K562 (cell line): Measurements from ENCODE around the gene NAP1L1. TPM values are rescaled to one million over a fixed set of nuclear protein-coding genes. Genes with fewer than 3 reads are reported as not detected.

Experiments used
- ATAC-seq: fragments of 200-7000 bp; cut with Tn5 transposase; 3 replicates; pipeline ENCODE4 v1.9.1; 2020; ENCODE audit warnings: moderate library complexity
- BruUV-seq: library from RNA; stranded (reverse); fragments of 400-500 nt; replicated peaks from 2 replicates; lab custom pipeline; 2021; lab: Mats Ljungman, UMichigan
- CTCF ChIA-PET: fragments of 300-600 bp; formaldehyde crosslinking; extraction: SDS; loops from one replicate; lab custom pipeline; 2021; ENCODE audit warnings: low intra/inter-chr PET ratio; lab: Yijun Ruan, JAX
- POLR2A ChIA-PET: fragments of 300-600, 350-650 bp; sonication (Branson Sonifier 250); formaldehyde crosslinking; extraction: SDS; loops from one replicate; lab custom pipeline; 2021; ENCODE audit warnings: antibody characterized with exemption, inconsistent platforms; lab: Yijun Ruan, JAX
- DNase-seq, 4 experiments: peaks; one replicate each; pipeline versions ENCODE4 v3.0.0 to v3.0.0-alpha.2; 2011 to 2018; ENCODE audit warnings: low spot score in 3 of 4, mixed read lengths in 3 of 4; ENCODE audit errors: extremely low read depth in 1 of 4
- FAIRE-seq: peaks from 2 replicates; lab custom pipeline; 2011; peaks lifted over from hg19 to GRCh38; lab: Jason Lieb, UNC
- H2AFZ ChIP-seq: 2 replicates; pipeline ENCODE4 v1.6.0; 2011; ENCODE audit warnings: low read depth, low read length, control low read depth, inconsistent platforms
- H3K27ac ChIP-seq: fragments of 200-600 bp; 3 replicates; pipeline ENCODE4 v1.8.0; 2011; ENCODE audit warnings: low read depth, mild to moderate bottlenecking, control low read depth, inconsistent platforms, low read length, moderate library complexity, mixed read lengths; ENCODE audit errors: extremely low read depth
- H3K27me3 ChIP-seq, 2 experiments: fragments of 300-600 bp in 1 of 2; 2 replicates in 1 of 2; 3 replicates in 1 of 2; pipeline versions ENCODE4 v1.6.0 to v1.8.0; 2011; ENCODE audit warnings: inconsistent platforms in 2 of 2, low read length in 2 of 2, mild to moderate bottlenecking in 1 of 2, mixed read lengths in 1 of 2, moderate library complexity in 1 of 2; ENCODE audit not compliant: control insufficient read depth in 2 of 2, insufficient read depth in 2 of 2
- H3K36me3 ChIP-seq: fragments of 300-600 bp; 3 replicates; pipeline ENCODE4 v1.8.0; 2011; ENCODE audit warnings: mild to moderate bottlenecking, low read length, inconsistent platforms; ENCODE audit not compliant: control insufficient read depth, insufficient read depth
- H3K4me1 ChIP-seq, 2 experiments: fragments of 200-600 bp in 1 of 2; replicated peaks in 1 of 2; 2 replicates in 1 of 2; 3 replicates in 1 of 2; pipeline versions ENCODE4 v1.5.1 to v1.8.0; 2011; ENCODE audit warnings: inconsistent platforms in 2 of 2, low read length in 2 of 2, mild to moderate bottlenecking in 1 of 2, mixed read lengths in 1 of 2, moderate library complexity in 1 of 2; ENCODE audit not compliant: control insufficient read depth in 2 of 2, insufficient read depth in 2 of 2
- H3K4me2 ChIP-seq: 2 replicates; pipeline ENCODE4 v1.6.1; 2011; ENCODE audit warnings: low read length, control low read depth, inconsistent platforms, mixed read lengths; ENCODE audit not compliant: insufficient read depth
- H3K4me3 ChIP-seq: fragments of 200-600 bp; sonication (generic), shearing (Covaris generic); 2 replicates; pipeline ENCODE4 v1.5.1; 2016; ENCODE audit warnings: control low read depth, inconsistent platforms
- H3K79me2 ChIP-seq: fragments of 200-600 bp; 3 replicates; pipeline ENCODE4 v1.8.0; 2011; ENCODE audit warnings: low read length, inconsistent platforms; ENCODE audit not compliant: control insufficient read depth, insufficient read depth
- H3K9ac ChIP-seq, 2 experiments: 2 replicates each; pipeline versions ENCODE4 v1.6.0 to v1.6.1; 2011; ENCODE audit warnings: low read depth in 2 of 2, low read length in 2 of 2, control low read depth in 1 of 2, inconsistent platforms in 1 of 2, mild to moderate bottlenecking in 1 of 2, mixed read lengths in 1 of 2; ENCODE audit not compliant: insufficient read depth in 1 of 2
- H3K9me1 ChIP-seq: one replicate; pipeline ENCODE4 v1.6.0; 2011; ENCODE audit warnings: inconsistent platforms, mild to moderate bottlenecking, low read length, moderate library complexity; ENCODE audit not compliant: control insufficient read depth, insufficient read depth
- H3K9me3 ChIP-seq: replicated peaks from 2 replicates; pipeline ENCODE4 v1.5.1; 2011; ENCODE audit warnings: low read depth, low read length, inconsistent platforms; ENCODE audit not compliant: control insufficient read depth, insufficient read depth
- H4K20me1 ChIP-seq: replicated peaks from 2 replicates; pipeline ENCODE4 v1.6.1; 2011; ENCODE audit warnings: low read length, inconsistent platforms, mixed read lengths; ENCODE audit not compliant: control insufficient read depth, insufficient read depth
- ETS2 ChIP-seq: IDR thresholded peaks from 2 replicates; pipeline ENCODE4 v1.6.1; 2016; ENCODE audit warnings: borderline replicate concordance, missing genetic modification characterization, mild to moderate bottlenecking, moderate library complexity, missing compliant biosample characterization; ENCODE audit not compliant: poor library complexity, severe bottlenecking
- FOXM1 ChIP-seq, 2 experiments: fragments of 450-650 bp in 1 of 2; sonication (generic) in 1 of 2; formaldehyde crosslinking in 1 of 2; IDR thresholded peaks; 2 replicates each; pipeline versions ENCODE4 v1.6.1 to v1.9.0; 2017 to 2022; ENCODE audit warnings: low read depth in 2 of 2, mild to moderate bottlenecking in 2 of 2, missing genetic modification reagents in 1 of 2, moderate library complexity in 1 of 2
- TAF15 ChIP-seq: fragments of 200-400 bp; formaldehyde crosslinking; IDR thresholded peaks from 2 replicates; pipeline ENCODE4 v1.6.1; 2017; ENCODE audit warnings: mild to moderate bottlenecking, low read depth, low read length, moderate library complexity
- ZEB2 ChIP-seq: fragments of 450-650 bp; IDR thresholded peaks from 2 replicates; pipeline ENCODE4 v1.6.1; 2016
- ZKSCAN8 ChIP-seq: fragments of 200-800 bp; sonication (Bioruptor generic); IDR thresholded peaks from 2 replicates; pipeline ENCODE4 v1.6.1; 2016; ENCODE audit warnings: missing genetic modification characterization, missing compliant biosample characterization
- ZNF311 ChIP-seq: fragments of 250-450 bp; sonication (Bioruptor Pico); IDR thresholded peaks from 2 replicates; pipeline ENCODE4 v1.4.0; 2020; ENCODE audit warnings: mild to moderate bottlenecking, moderate library complexity
- WGBS: fragments of 100-300 bp; shearing (Covaris generic); methylation state at CpG from one replicate; pipeline ENCODE4 v1.1.6; 2016; ENCODE audit warnings: low coverage, mixed read lengths; ENCODE audit not compliant: insufficient coverage; ENCODE audit errors: missing lambda C conversion rate; 5-methylcytosine and 5-hydroxymethylcytosine counted together
- in situ Hi-C: fragments of 300-500 bp; cut with MboI; formaldehyde crosslinking; loops from 4 replicates; pipeline ENCODE4 v1.15.0; 2018; ENCODE audit warnings: inconsistent platforms, mixed read lengths
- intact Hi-C: fragments of 100-400 bp; cut with micrococcal nuclease; formaldehyde crosslinking; loops from 2 replicates; pipeline ENCODE4 v1.14.2; 2022
- polyA plus RNA-seq, 8 experiments: library from polyadenylated mRNA; depleted of rRNA in 4 of 8; stranded (reverse) in 5 of 8; unstranded in 3 of 8; fragments of >200 nt; fragmentation: Nextera tagmentation in 2 of 8; fragmentation: Illumina TruSeq in 1 of 8; extraction: Ambion mirVana in 2 of 8; extraction: Trizol in 1 of 8; gene quantifications; 2 replicates each; pipeline versions ENCODE4 v1.2.1 to v1.2.3, GENCODE V29; 2011 to 2014; ENCODE audit warnings: inconsistent platforms in 1 of 8, missing spikeins in 1 of 8
- total RNA-seq, 7 experiments: library from RNA; depleted of rRNA in 6 of 7; stranded (reverse); fragments of >200 nt in 6 of 7; fragmentation: Illumina TruSeq in 2 of 7; extraction: Trizol in 2 of 7; gene quantifications; 2 replicates each; pipeline versions ENCODE4 v1.2.1 to v1.2.3, GENCODE V29; 2011 to 2021; ENCODE audit warnings: low replicate concordance in 1 of 7
- TF ChIP-seq, protein P1 (sequence below): sonication (generic); formaldehyde crosslinking; IDR thresholded peaks from 2 replicates; pipeline ENCODE4 v1.8.0; 2022; ENCODE audit warnings: missing genetic modification reagents, mild to moderate bottlenecking, moderate library complexity, borderline replicate concordance
- TF ChIP-seq, protein P2 (sequence below), 2 experiments: fragments of 450-650 bp in 1 of 2; sonication (generic) in 1 of 2; formaldehyde crosslinking in 1 of 2; IDR thresholded peaks in 1 of 2; conservative IDR thresholded peaks in 1 of 2; 2 replicates each; pipeline versions ENCODE4 v1.6.1 to v1.8.1; 2016 to 2023; ENCODE audit warnings: mild to moderate bottlenecking in 2 of 2, moderate library complexity in 2 of 2, inconsistent platforms in 1 of 2, missing genetic modification reagents in 1 of 2
- TF ChIP-seq, protein P3 (sequence below): sonication (generic); formaldehyde crosslinking; IDR thresholded peaks from 2 replicates; pipeline ENCODE4 v1.8.1; 2023; ENCODE audit warnings: mild to moderate bottlenecking, missing genetic modification reagents
- TF ChIP-seq, protein P4 (sequence below): fragments of 450-650 bp; conservative IDR thresholded peaks from 2 replicates; pipeline ENCODE4 v1.6.1; 2016; ENCODE audit warnings: missing genetic modification characterization, low read depth, mild to moderate bottlenecking, control low read depth, missing compliant biosample characterization

NAP1L1 gene
- total and polyA plus RNA-seq, 9 of the 15 experiments (the other 6 are each of a cell fraction or from before 2014, with no cell fraction given) = 287 to 747 (median 450) TPM

DNA sequence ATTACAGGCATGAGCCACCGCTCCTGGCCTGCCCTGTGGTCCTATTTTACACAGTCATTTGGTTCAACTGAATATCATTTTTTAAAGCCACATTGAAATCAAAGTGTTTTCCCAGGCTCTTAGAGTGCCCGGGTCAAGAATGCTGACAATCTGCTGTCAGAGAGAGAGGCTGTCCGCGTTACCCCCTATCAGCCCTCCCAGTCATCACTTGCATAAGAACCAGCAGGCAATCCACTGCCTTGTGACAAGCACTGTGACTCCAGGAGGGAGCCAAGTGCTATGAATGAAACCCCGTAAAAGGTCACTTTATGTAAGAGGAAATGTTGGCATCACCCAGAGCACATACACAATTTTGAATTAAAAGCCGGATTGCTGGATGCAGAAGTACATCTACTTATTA, 66.4 kb downstream of the NAP1L1 start:
- POLR2A ChIA-PET = no interaction called here
- in situ Hi-C loops = no loop called here
- Histone ChIP-seq H3K9me1 (no peaks in the 10 kb centered on the region), H3K9ac (no peak overlapping the region), H2AFZ (no peak overlapping the region), H3K4me3 (no peak overlapping the region), H3K27me3 (peaks cover 2 to 6% of the 10 kb centered on the region in 2 experiments; a peak in 2 of 5 replicates), H3K4me1 (peaks cover 0 to 11% of the 10 kb centered on the region in 2 experiments; a peak in 2 of 5 replicates), H3K27ac (no peak overlapping the region), H4K20me1 (no peaks in the 10 kb centered on the region), H3K4me2 (no peak overlapping the region), H3K9me3 (no peaks in the 10 kb centered on the region), H3K79me2 (no peaks in the 10 kb centered on the region), H3K36me3 (no peaks in the 10 kb centered on the region)
- FAIRE-seq = no peak
- 38% methylated on average over 5 of the region's 6 CpGs for WGBS
- ATAC-seq = no peak
- no peak for DNase-seq
- intact Hi-C loops = no loop called here
- no TSS peak for BruUV-seq
- CTCF ChIA-PET = no interaction called here
- TF ChIP-seq FOXM1 (IDR thresholded peaks at IDR 0.05; ENCODE audit: low read depth) (no peak), FOXM1 (CRISPR knock-in tag; IDR thresholded peaks at IDR 0.05; ENCODE audit: low read depth) (no peak), ZKSCAN8 (CRISPR knock-in tag) (no peak), ZEB2 (no peak), TAF15 (no peak), ZNF311 (no peak), ETS2 (no peak)
- TF ChIP-seq, protein P1, sequence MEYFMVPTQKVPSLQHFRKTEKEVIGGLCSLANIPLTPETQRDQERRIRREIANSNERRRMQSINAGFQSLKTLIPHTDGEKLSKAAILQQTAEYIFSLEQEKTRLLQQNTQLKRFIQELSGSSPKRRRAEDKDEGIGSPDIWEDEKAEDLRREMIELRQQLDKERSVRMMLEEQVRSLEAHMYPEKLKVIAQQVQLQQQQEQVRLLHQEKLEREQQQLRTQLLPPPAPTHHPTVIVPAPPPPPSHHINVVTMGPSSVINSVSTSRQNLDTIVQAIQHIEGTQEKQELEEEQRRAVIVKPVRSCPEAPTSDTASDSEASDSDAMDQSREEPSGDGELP (CRISPR knock-in tag) = no peak
- TF ChIP-seq, protein P2, sequence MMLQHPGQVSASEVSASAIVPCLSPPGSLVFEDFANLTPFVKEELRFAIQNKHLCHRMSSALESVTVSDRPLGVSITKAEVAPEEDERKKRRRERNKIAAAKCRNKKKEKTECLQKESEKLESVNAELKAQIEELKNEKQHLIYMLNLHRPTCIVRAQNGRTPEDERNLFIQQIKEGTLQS (IDR thresholded peaks at IDR 0.05) = no peak
- TF ChIP-seq, protein P2 (CRISPR knock-in tag; conservative IDR thresholded peaks at IDR 0.05) = no peak
- TF ChIP-seq, protein P3, sequence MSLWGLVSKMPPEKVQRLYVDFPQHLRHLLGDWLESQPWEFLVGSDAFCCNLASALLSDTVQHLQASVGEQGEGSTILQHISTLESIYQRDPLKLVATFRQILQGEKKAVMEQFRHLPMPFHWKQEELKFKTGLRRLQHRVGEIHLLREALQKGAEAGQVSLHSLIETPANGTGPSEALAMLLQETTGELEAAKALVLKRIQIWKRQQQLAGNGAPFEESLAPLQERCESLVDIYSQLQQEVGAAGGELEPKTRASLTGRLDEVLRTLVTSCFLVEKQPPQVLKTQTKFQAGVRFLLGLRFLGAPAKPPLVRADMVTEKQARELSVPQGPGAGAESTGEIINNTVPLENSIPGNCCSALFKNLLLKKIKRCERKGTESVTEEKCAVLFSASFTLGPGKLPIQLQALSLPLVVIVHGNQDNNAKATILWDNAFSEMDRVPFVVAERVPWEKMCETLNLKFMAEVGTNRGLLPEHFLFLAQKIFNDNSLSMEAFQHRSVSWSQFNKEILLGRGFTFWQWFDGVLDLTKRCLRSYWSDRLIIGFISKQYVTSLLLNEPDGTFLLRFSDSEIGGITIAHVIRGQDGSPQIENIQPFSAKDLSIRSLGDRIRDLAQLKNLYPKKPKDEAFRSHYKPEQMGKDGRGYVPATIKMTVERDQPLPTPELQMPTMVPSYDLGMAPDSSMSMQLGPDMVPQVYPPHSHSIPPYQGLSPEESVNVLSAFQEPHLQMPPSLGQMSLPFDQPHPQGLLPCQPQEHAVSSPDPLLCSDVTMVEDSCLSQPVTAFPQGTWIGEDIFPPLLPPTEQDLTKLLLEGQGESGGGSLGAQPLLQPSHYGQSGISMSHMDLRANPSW = no peak
- TF ChIP-seq, protein P4, sequence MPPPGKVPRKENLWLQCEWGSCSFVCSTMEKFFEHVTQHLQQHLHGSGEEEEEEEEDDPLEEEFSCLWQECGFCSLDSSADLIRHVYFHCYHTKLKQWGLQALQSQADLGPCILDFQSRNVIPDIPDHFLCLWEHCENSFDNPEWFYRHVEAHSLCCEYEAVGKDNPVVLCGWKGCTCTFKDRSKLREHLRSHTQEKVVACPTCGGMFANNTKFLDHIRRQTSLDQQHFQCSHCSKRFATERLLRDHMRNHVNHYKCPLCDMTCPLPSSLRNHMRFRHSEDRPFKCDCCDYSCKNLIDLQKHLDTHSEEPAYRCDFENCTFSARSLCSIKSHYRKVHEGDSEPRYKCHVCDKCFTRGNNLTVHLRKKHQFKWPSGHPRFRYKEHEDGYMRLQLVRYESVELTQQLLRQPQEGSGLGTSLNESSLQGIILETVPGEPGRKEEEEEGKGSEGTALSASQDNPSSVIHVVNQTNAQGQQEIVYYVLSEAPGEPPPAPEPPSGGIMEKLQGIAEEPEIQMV (tag) = no peak
